Transverse colon (tissue), 4 donors: ENCODE data around the gene F2RL3. TPM values are rescaled to one million over a fixed set of nuclear protein-coding genes. Genes with fewer than 3 reads are reported as not detected.

Experiments used
- DNase-seq: peaks from one replicate; pipeline ENCODE4 v3.0.0-alpha.2; 2019
- H3K27ac ChIP-seq, 4 donors: fragments of 200-600 bp; sonication (generic); 2 replicates each; pipeline ENCODE4 v1.5.1; 2016 to 2018; ENCODE audit warnings: inconsistent platforms in 4 of 4
- H3K27me3 ChIP-seq: fragments of 200-600 bp; sonication (generic); 2 replicates; pipeline ENCODE4 v1.5.1; 2017; ENCODE audit warnings: inconsistent platforms
- H3K36me3 ChIP-seq, 4 donors: fragments of 200-600 bp; sonication (generic); 2 replicates each; pipeline ENCODE4 v1.5.1; 2017 to 2019; ENCODE audit warnings: inconsistent platforms in 4 of 4
- H3K4me1 ChIP-seq, 4 donors: fragments of 200-600 bp; sonication (generic); 2 replicates each; pipeline ENCODE4 v1.5.1; 2017 to 2020; ENCODE audit warnings: inconsistent platforms in 4 of 4
- H3K4me3 ChIP-seq, 4 donors: fragments of 200-600 bp; sonication (generic); 1 replicate in 1 of 4; 2 replicates in 3 of 4; pipeline versions ENCODE4 v1.5.1 to v1.6.1; 2017 to 2019; ENCODE audit warnings: inconsistent platforms in 4 of 4
- H3K9me3 ChIP-seq, 2 donors: fragments of 200-600 bp; sonication (generic); 2 replicates each; pipeline ENCODE4 v1.5.1; 2017 to 2019; ENCODE audit warnings: inconsistent platforms in 2 of 2
- CTCF ChIP-seq, 5 experiments: fragments of 200-600 bp in 3 of 5; fragments of 450-650 bp in 2 of 5; sonication (generic) in 3 of 5; IDR thresholded peaks; 1 replicate in 2 of 5; 2 replicates in 3 of 5; pipeline ENCODE4 v1.5.1; 2016 to 2017; ENCODE audit warnings: antibody characterized with exemption in 5 of 5, inconsistent platforms in 3 of 5, mild to moderate bottlenecking in 2 of 5, moderate library complexity in 1 of 5
- EP300 ChIP-seq: sonication (generic); formaldehyde crosslinking; IDR thresholded peaks from one replicate; pipeline ENCODE4 v1.6.1; 2017; ENCODE audit warnings: antibody characterized with exemption, low read depth
- POLR2A ChIP-seq: fragments of 450-650 bp; IDR thresholded peaks from one replicate; pipeline ENCODE4 v1.6.1; 2016; ENCODE audit warnings: antibody characterized with exemption, mild to moderate bottlenecking, moderate library complexity
- POLR2AphosphoS5 ChIP-seq, 3 donors: sonication (generic); formaldehyde crosslinking; IDR thresholded peaks; one replicate each; pipeline ENCODE4 v1.6.1; 2016; ENCODE audit warnings: antibody characterized with exemption in 3 of 3
- WGBS, 2 donors: methylation state at CpG; one replicate each; pipeline ENCODE4 v1.1.5; 2018; ENCODE audit warnings: low coverage in 1 of 2; 5-methylcytosine and 5-hydroxymethylcytosine counted together
- in situ Hi-C, 4 donors: fragments of 200-750 bp; cut with MboI; loops; one replicate each; pipeline versions ENCODE4 v1.15.0 to v1.15.1; 2017; ENCODE audit warnings: low sequenced_read_pairs in 3 of 4, low pct_ligation_motif_present in 1 of 4, low pct_unique_long_range_greater_than_20kb in 1 of 4
- intact Hi-C: fragments of 100-400 bp; cut with DNase I; formaldehyde crosslinking; loops from one replicate; pipeline ENCODE4 v1.15.1; 2023; ENCODE audit warnings: low total_unique reads
- total RNA-seq, 4 donors: library from RNA; depleted of rRNA; stranded (reverse); fragments of >200 nt; gene quantifications; one replicate each; pipeline ENCODE4 v1.1.0, GENCODE V29; 2016

The F2RL3 gene
- total RNA-seq, 4 donors from 2014 or later, result 2.2 to 22.7 (median 9.1) TPM

- no peak for DNase-seq
- 88% methylated on average over 13 of the region's 13 CpGs; no CpG with 5 or more reads in 1 of the 2 donors for WGBS, 2 donors
- H3K36me3 ChIP-seq, result no peaks in the 10 kb centered on the region
- no peaks in the 10 kb centered on the region for H3K27me3 ChIP-seq
- H3K4me1 ChIP-seq, result no peaks in the 10 kb centered on the region
- H3K27ac ChIP-seq, result no peak overlapping the region
- TF ChIP-seq POLR2AphosphoS5 (IDR thresholded peaks at IDR 0.05) (no peak), EP300 (no peak), CTCF (IDR thresholded peaks at IDR 0.05) (no peak), POLR2A (no peak)
- H3K9me3 ChIP-seq, result no peaks in the 10 kb centered on the region
- H3K4me3 ChIP-seq, result no peak overlapping the region
- intact Hi-C loops, result no loop called here
- in situ Hi-C loops, result no loop called here
Measured at GRCh38 chr19:16922949-16923348, 34.1 kb downstream of the F2RL3 start.

- Histone ChIP-seq H3K9me3 (no peaks in the 10 kb centered on the region), H3K27ac (no peak overlapping the region), H3K4me1 (no peaks in the 10 kb centered on the region), H3K27me3 (no peaks in the 10 kb centered on the region), H3K36me3 (no peaks in the 10 kb centered on the region), H3K4me3 (no peak overlapping the region)
- intact Hi-C loops (no loop called here), in situ Hi-C loops (no loop called here)
- TF ChIP-seq CTCF (IDR thresholded peaks at IDR 0.05) (no peak), EP300 (no peak), POLR2AphosphoS5 (IDR thresholded peaks at IDR 0.05) (no peak), POLR2A (no peak)
- WGBS, 2 donors, result 93% methylated on average over 11 of the region's 13 CpGs; no CpG with 5 or more reads in 1 of the 2 donors
- no peak for DNase-seq
Measured at GRCh38 chr19:16927883-16928282, 39.1 kb downstream of the F2RL3 start.

GRCh38 chr19:16928351-16928750 is 39.6 kb downstream of the F2RL3 start:
- in situ Hi-C loops (no loop called here), intact Hi-C loops (no loop called here)
- no peaks in the 10 kb centered on the region for H3K27me3 ChIP-seq
- no peak overlapping the region for H3K27ac ChIP-seq
- H3K9me3 ChIP-seq, result no peaks in the 10 kb centered on the region
- TF ChIP-seq CTCF (IDR thresholded peaks at IDR 0.05) (no peak), EP300 (no peak), POLR2A (no peak), POLR2AphosphoS5 (IDR thresholded peaks at IDR 0.05) (no peak)
- no peak for DNase-seq
- 98 to 100% methylated on average over 1 to 2 of the region's 2 CpGs for WGBS, 2 donors
- no peaks in the 10 kb centered on the region for H3K36me3 ChIP-seq
- H3K4me3 ChIP-seq, result no peak overlapping the region
- H3K4me1 ChIP-seq, result no peaks in the 10 kb centered on the region

GRCh38 chr19:16928916-16929315 is 40.1 kb downstream of the F2RL3 start:
- in situ Hi-C loops (no loop called here), intact Hi-C loops (no loop called here)
- no peak for DNase-seq

More at GRCh38 chr19:16928916-16929315, 40.1 kb downstream of the F2RL3 start:
- H3K27ac ChIP-seq, result no peak overlapping the region
- H3K36me3 ChIP-seq, result no peaks in the 10 kb centered on the region
- H3K9me3 ChIP-seq, result peaks cover 0 to 5% of the 10 kb centered on the region in 2 donors
- H3K4me3 ChIP-seq, result no peak overlapping the region
- TF ChIP-seq CTCF (IDR thresholded peaks at IDR 0.05) (no peak), POLR2A (no peak), EP300 (no peak), POLR2AphosphoS5 (IDR thresholded peaks at IDR 0.05) (no peak)
- WGBS, 2 donors, result 88 to 91% methylated on average over 4 to 10 of the region's 10 CpGs
- no peaks in the 10 kb centered on the region for H3K27me3 ChIP-seq
- H3K4me1 ChIP-seq, result no peaks in the 10 kb centered on the region
